GM13976 (cell line): Measurements from ENCODE around the gene LGMN.

ENCODE experiments used
- DNase-seq: peaks from one replicate; pipeline ENCODE4 v3.0.0; 2012; ENCODE audit warnings: low spot score
- CTCF ChIP-seq: IDR thresholded peaks from 2 replicates; pipeline ENCODE4 v1.5.1; 2012; ENCODE audit warnings: borderline replicate concordance, mild to moderate bottlenecking; ENCODE audit not compliant: insufficient read depth; ENCODE audit errors: extremely low read depth, missing control alignments, control extremely low read depth
- in situ Hi-C: fragments of 300-500 bp; cut with MboI; formaldehyde crosslinking; loops from one replicate; pipeline ENCODE4 v1.12.0; 2022; ENCODE audit warnings: low sequenced_read_pairs, mixed read lengths, inconsistent platforms; ENCODE audit not compliant: unreplicated experiment

LGMN gene

DNA sequence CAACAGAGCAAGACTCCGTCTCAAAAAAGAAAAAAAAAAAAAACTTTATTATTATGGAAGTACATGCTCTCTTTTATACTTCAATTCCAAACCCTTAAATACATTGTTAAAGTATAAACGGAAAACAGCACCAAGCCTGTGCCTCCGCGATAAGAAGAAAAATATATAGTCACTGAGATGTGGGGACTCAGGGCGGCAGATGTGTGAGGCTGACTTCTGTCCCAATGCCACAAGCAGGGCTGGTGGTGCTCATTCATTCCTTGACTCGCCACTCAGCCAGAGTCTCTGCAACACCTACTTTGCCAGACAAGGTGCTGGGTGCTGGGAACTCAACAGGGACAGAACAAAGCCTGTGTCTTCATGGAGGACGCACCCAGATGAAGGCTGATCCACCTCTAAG lies 13.8 kb downstream of the LGMN start:
- in situ Hi-C loops: no loop called here
- TF ChIP-seq CTCF: no peak
- DNase-seq: no peak

DNA sequence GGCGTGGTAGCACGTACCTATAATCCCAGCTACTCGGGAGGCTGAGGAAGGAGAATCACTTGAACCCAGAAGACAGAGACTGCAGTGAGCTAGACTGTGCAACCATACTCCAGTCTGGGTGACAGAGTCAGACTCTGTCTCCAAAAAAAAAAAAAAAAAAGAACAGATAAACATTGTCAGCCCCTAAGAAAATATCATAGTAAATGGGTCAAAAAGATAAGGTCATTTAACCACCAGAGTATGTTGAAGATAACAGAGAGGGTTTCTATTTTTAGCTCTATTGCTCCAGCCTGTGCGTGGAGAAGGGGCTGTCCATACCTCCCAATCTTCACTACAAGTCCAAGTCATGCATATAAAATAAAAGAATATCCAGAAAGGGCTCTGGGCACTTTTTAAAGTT lies 15.4 kb downstream of the LGMN start:
- no peak for DNase-seq
- in situ Hi-C loops: no loop called here
- no peak for TF ChIP-seq CTCF

GRCh38 chr14:92731622-92732115 lies 16.8 kb downstream of the LGMN start:
- TF ChIP-seq CTCF: no peak
- in situ Hi-C loops: no loop called here
- DNase-seq: no peak

DNA sequence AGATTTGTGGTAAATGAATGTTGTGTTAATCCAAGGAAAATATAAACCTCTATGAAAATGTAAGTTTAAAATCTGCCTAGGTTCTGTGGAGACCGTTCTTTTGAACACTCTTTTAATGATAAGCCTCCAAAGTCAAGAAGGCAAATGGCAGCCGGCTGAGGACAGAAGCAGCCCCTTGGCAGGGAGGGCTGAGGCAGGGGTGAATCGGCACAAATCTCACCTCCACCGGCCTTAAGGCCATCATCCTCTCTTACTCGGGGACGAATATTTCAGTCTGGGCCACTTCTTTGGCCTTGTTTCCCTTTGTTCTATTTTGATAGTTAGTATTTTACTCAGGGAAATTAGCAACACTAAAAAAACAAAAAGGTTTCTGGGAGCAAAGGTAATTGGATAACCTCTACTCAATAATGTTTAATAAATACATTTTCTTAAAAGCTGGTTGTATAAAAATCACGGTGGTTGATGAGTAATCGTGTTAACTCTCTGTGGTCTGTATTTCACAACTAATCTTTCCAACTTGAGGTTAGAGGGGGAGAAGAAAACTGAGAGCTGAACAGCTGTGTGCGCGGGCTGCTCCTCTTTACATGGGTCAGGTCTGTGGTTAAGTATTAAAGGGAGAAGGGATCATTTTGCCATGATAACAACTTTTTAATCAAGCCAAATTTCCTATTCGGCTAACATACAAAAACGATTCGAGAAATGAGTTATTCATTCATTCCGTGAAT lies 18.6 kb downstream of the LGMN start:
- no peak for TF ChIP-seq CTCF
- in situ Hi-C loops: no loop called here
- DNase-seq: peak; percentile 47

DNA sequence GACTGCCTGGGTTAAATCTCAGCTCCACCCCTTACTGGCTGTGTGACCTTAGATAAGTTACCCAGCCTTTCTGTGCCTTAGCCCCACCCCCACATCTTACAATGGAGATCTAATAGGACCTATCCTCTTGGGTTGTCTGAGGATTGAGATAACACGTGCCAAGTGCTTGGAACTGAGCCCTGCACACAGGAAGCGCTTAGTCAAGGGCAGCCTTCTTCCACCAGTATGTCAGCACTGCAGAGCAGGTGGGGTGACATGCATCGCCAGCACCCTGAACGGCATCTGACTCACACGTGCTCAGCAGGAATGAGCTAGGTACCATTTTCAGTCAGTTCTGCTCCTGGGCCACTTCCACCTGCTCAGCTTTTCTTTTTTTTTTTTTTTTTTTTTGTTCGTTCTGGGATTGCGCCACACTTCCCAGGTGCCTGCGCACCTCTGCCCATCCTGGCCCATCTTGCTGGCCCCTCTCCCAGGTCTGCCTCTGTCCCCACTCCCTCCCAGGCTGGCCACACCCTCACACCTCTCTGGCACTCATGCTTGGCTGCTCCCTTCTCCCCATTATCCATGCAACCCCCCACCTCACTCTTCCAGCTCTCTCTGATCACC lies 19.6 kb downstream of the LGMN start:
- no peak for DNase-seq
- no peak for TF ChIP-seq CTCF
- in situ Hi-C loops: no loop called here

DNA sequence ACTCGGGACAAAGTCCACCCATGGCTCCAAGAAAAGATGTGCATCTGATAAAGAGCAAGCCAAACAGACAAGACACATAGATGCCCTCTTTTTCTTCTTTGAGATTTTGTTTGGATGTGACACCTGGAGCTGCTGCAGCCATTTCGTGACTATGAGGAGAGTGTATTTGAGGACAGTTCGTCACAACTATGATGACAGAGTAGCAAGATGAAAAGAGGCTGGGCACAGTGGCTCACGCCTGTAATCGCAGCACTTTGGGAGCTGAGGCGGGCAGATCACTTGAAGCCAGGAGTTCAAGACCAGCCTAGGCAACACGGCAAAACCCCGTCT lies 21.5 kb downstream of the LGMN start:
- DNase-seq: no peak
- no peak for TF ChIP-seq CTCF
- in situ Hi-C loops: no loop called here
